Endometrial microvascular endothelial cells (primary cell): ENCODE measurements around the gene PTPRM. TPM values are rescaled to one million over a fixed set of nuclear protein-coding genes. Genes with fewer than 3 reads are reported as not detected.
"Not testable (repeated sequence)": the region's sequence is repeated elsewhere in the genome, so short reads cannot be mapped to it uniquely, and the experiment has no call there.

Experiments
- in situ Hi-C: cut with HindIII; loops from 2 replicates; pipeline ENCODE4 v1.10.0; 2017; ENCODE audit warnings: low sequenced_read_pairs, low pct_unique_long_range_greater_than_20kb; ENCODE audit errors: inconsistent ontology term
- total RNA-seq: library from RNA; depleted of rRNA; stranded (reverse); fragments of >200 nt; gene quantifications from one replicate; pipeline ENCODE4 v1.2.3, GENCODE V29; 2015; ENCODE audit errors: inconsistent ontology term

PTPRM gene
- total RNA-seq, 1 donor from 2014 or later = 59.6 TPM

- in situ Hi-C loops = no loop called here
These were observed 168.1 kb downstream of the PTPRM start for GRCh38 chr18:7735196-7735595.

GRCh38 chr18:7735626-7736175, 168.6 kb downstream of the PTPRM start:
- in situ Hi-C loops = no loop called here

DNA sequence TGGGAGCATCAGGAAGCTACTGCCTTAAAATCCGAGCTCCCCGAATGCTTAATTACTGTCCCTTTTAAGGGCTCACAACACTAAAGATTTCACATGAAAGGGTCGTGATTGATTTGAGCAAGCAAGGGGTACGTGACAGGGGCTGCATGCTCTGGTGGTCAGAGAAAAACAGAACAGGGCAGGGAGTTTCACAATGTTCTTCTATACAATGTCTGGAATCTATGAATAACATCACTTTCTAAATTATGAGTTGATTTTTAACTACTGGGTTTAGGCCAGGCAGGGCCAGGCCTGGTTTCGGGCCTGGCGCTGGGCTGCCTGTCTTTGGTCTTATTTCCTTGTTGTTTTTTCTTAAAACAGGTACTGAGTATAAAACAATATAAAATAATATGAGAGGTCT, 169.4 kb downstream of the PTPRM start:
- in situ Hi-C loops = not testable (repeated sequence)

DNA sequence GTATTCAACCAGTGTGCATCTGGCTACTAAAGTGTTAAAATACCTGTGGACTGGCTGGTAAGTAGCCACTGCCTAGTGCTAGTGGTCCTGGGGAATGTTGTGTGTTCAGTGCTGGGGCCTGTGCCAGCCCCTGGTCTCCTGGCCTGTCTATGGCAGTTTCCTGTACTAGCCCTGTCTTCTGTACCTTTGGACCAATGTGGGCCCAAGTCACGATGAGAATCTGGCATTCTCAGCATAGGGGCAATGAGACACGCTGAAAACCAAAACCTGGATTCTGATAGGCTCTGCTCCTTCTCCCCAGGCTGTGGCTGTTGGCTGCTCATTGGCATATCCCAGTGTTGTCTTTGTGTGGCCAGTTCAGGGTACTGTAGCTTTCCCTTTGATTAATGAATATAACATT, 170.4 kb downstream of the PTPRM start:
- in situ Hi-C loops = no loop called here

DNA sequence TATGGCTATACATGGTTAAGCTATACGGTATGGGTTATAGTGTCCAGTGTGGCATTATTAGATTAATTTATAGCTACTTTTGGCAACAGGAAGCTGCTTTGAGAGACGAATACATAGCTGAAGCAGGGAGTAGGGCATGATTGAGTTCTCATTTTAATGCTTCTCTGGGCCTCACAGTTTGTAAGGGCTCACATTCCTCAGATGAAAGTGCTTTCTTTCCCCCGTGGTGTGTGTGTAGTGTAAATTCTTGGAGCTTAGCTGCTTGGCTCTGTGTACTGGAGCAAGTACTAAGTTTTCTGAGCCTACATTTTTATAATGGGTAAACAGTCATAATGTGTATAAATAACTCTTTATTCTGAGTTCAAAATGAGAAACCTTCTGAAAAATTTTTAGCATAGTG, 173.7 kb downstream of the PTPRM start:
- in situ Hi-C loops = no loop called here

DNA sequence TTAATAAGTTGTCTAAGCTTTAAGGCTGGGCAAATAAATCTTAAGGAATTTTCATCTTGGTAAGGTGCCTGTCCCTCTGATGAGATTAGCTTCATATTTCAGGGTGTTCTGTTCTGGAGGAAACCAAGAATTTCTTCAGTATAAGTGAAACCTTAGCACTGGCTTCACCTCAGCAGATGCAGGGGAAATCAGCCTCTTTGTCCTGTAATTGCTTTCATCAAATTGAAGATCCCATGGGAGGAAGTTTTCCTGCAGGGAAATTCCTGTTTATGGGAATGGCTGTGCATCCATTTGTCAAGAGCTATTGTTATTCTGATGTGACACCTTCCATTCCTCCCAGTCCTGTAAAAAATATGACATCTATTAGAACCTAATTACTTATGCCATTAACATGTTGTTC, 174.5 kb downstream of the PTPRM start:
- in situ Hi-C loops = no loop called here

GRCh38 chr18:7742224-7742623, 175.1 kb downstream of the PTPRM start:
- in situ Hi-C loops = no loop called here

GRCh38 chr18:7743256-7743655, 176.1 kb downstream of the PTPRM start:
- in situ Hi-C loops = no loop called here

DNA sequence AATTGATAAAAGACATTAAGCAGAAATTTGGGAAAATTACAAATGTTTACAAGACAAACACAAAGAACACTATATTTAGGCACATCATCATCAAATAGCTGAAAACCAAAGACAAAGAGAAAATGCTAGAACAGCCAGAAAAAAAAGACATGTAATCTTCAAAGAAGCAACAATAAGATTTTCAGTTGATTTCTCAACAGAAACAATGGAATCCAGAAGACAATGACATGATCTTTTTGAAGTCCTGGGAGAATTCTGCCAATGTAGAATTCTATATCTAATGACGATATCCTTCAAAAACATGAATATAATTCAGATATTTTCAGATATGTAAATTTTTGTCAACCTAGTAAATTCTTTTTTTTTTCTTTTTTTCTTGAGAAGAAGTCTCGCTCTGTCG, 179.0 kb downstream of the PTPRM start:
- in situ Hi-C loops = no loop called here

DNA sequence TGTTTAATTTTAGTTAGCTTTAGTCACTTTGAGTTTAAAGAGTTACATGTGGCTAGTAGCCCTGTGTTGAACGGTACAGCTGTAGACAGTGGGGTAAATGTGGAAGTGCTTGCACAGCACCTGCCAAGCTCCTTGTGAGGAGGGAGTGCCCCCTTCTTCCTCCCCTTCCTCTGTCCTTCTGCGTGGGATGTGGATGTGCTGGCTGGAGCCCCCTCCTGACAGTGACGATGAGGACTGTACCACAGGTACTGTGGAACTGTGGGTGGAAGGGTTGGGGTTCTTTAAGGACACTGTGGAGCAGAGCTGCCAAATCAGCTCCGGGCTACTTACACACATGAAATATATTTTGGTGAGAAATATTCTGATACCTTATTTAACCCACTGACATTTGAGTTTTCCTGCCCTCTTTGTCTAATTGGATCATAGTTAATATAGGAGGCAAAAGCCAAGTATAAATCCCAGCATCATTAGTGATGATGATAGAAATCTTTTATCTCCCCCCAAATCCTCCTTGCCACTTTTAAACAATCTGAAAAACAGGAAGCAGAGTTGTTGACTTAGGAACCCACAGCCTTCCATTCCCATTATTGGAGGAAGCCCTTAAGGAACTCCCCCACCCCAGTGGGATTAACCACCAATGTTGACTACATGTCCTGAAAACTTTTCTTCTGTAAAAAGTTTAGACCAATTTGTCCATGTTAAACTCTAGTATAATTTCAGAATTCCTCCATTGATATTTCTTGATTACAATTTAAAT, 181.3 kb downstream of the PTPRM start:
- in situ Hi-C loops = no loop called here

GRCh38 chr18:7749008-7749405, 181.9 kb downstream of the PTPRM start:
- in situ Hi-C loops = no loop called here

DNA sequence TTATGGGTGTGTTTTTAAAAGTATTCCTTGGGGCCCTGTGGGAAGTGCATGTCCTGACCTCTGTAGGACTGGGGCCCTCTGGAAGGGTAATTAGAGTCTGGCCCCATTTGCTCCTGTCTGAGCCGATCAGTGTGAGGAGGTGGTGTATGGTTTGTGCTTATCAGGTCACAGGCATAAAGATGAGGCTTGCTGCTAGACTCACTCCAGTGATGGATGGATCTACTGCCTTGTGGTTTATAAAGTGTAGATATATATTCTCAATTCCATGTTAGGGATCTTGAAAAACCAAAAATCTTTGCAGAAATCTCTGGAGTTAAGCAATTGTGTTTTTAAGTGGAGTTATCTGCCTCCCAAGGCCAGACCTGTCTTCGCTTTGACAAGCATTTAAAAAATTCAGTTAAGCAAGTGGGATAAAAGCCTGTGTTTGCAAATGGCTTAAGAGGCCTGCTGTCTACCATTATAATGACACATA, 182.4 kb downstream of the PTPRM start:
- in situ Hi-C loops = no loop called here

GRCh38 chr18:7750095-7750663, 183.1 kb downstream of the PTPRM start:
- in situ Hi-C loops = no loop called here

DNA sequence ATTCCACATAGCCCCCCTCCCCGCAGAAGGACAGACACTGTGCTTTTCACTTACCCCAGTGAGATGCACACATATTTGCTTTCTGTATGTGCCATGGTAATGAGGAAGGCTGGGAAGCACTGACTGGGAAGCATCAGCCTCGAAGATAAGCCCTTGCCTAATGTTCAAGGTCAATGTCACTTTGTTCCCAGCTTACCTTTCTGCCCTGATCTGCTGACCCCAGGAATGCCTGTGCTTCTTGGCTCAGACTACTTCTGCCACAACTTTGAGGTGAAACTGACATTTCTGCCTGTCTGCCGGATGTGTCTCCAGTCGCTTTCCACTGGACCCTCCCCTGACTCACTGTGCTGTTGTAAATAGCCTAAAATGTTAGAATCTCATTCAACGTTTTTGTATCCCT, 183.8 kb downstream of the PTPRM start:
- in situ Hi-C loops = no loop called here

GRCh38 chr18:7754258-7754657, 187.1 kb downstream of the PTPRM start:
- in situ Hi-C loops = no loop called here

- in situ Hi-C loops = no loop called here
These were observed 187.6 kb downstream of the PTPRM start for GRCh38 chr18:7754725-7755181.

DNA sequence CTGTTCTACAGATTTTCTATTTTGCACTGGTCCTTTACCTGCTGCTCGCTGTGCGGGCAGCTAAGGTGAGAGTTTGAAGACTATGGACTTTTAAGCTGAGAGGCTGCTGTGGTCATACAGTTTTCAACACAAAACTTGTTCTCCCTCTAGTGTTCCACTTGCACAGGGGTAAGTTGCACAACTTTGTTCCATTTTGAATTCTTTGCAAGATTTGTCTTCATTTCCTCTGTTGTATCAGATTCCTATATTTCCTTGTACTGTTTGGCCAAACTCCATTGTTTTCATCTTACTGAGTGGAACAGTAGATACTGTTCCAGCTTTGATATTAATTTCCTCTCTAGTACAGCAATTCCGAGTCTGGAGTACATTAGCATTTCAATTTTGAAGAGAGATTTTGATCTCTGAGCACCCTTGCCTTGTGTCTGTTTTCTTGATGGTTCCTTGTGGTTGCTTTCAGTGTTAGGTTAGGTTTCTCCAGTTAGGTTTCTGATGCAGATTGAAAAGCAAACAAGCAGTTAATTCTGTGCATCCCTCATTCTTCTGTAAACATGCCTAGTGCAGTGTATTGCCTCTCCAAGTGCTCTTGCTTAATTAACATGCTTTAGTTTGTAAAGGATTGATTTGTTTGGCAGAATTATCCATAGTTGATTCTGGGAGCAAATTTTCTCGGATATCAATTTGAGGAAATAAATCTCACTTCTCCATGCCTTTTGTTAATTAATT, 188.8 kb downstream of the PTPRM start:
- in situ Hi-C loops = no loop called here

DNA sequence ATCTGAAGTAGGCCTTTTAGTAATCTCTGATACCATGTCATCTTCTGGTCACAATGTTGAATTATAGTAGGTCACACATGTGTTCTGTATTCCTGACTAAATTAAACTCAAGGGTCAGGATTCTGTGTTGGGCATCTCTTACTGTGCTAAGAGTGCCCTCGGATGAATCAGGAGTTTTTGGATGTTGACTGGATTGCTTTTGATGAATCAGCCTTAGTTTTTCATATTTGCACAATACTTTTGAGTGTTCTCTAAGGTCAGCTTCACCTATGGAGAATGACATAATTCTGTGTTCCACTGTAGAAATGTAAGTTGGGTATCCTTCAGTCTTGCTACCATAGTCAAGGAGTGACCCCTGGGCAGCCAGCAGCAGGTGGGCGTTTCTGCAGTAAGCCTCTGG, 190.1 kb downstream of the PTPRM start:
- in situ Hi-C loops = no loop called here

GRCh38 chr18:7758764-7759163, 191.6 kb downstream of the PTPRM start:
- in situ Hi-C loops = no loop called here
